SK-N-SH (cell line): Measurements from ENCODE around the gene PAXX. TPM values are rescaled to one million over a fixed set of nuclear protein-coding genes. Genes with fewer than 3 reads are reported as not detected.

Experiments used
- CTCF ChIA-PET: fragments of 300-600, 350-600 bp; formaldehyde crosslinking; extraction: SDS; loops from one replicate; lab custom pipeline; 2021; lab: Yijun Ruan, JAX
- POLR2A ChIA-PET: fragments of 350-600 bp; sonication (Branson Sonifier 250); formaldehyde crosslinking; extraction: SDS; loops from one replicate; lab custom pipeline; 2020; ENCODE audit warnings: antibody characterized with exemption, inconsistent platforms; lab: Yijun Ruan, JAX
- DNase-seq: peaks from one replicate; pipeline ENCODE4 v3.0.0; 2012
- H2AFZ ChIP-seq: fragments of 200-600 bp; sonication (generic); 2 replicates; pipeline ENCODE4 v1.8.1; 2016; ENCODE audit warnings: antibody characterized with exemption, mild to moderate bottlenecking, low read depth
- H3F3A ChIP-seq: fragments of 200-600 bp; sonication (generic); replicated peaks from 2 replicates; pipeline ENCODE3; 2016; ENCODE audit warnings: antibody characterized with exemption, mild to moderate bottlenecking; ENCODE audit not compliant: insufficient read depth
- H3K27ac ChIP-seq, 2 experiments: fragments of 200-500 bp in 1 of 2; fragments of 200-600 bp in 1 of 2; sonication (Bioruptor generic) in 1 of 2; sonication (generic), shearing (Covaris generic) in 1 of 2; 2 replicates each; pipeline versions ENCODE4 v1.5.1 to v1.6.1; 2014 to 2016; ENCODE audit warnings: low read depth in 2 of 2, inconsistent platforms in 1 of 2, low read length in 1 of 2, mild to moderate bottlenecking in 1 of 2, mixed read lengths in 1 of 2
- H3K27me3 ChIP-seq: fragments of 200-600 bp; sonication (generic), shearing (Covaris generic); 2 replicates; pipeline ENCODE4 v1.6.1; 2016; ENCODE audit warnings: mixed run types; ENCODE audit not compliant: insufficient read depth
- H3K36me3 ChIP-seq, 2 experiments: fragments of 200-500 bp in 1 of 2; fragments of 200-600 bp in 1 of 2; sonication (Bioruptor generic) in 1 of 2; sonication (generic) in 1 of 2; replicated peaks in 1 of 2; 2 replicates each; pipeline versions ENCODE3 to v1.5.1; 2014 to 2016; ENCODE audit warnings: low read length in 1 of 2, mild to moderate bottlenecking in 1 of 2; ENCODE audit not compliant: insufficient read depth in 2 of 2, control insufficient read depth in 1 of 2
- H3K4me1 ChIP-seq, 2 experiments: fragments of 200-500 bp in 1 of 2; fragments of 200-600 bp in 1 of 2; sonication (Bioruptor generic) in 1 of 2; sonication (generic), shearing (Covaris generic) in 1 of 2; 2 replicates each; pipeline versions ENCODE4 v1.5.1 to v1.6.1; 2014 to 2016; ENCODE audit warnings: low read depth in 1 of 2, low read length in 1 of 2, mixed run types in 1 of 2; ENCODE audit not compliant: insufficient read depth in 2 of 2, control insufficient read depth in 1 of 2
- H3K4me2 ChIP-seq: fragments of 200-600 bp; sonication (generic), shearing (Covaris generic); 2 replicates; pipeline ENCODE4 v1.6.1; 2017; ENCODE audit warnings: mixed run types
- H3K4me3 ChIP-seq, 2 experiments: fragments of 200-500 bp in 1 of 2; fragments of 200-600 bp in 1 of 2; sonication (Bioruptor generic) in 1 of 2; sonication (generic), shearing (Covaris generic) in 1 of 2; 2 replicates each; pipeline versions ENCODE4 v1.5.1 to v1.8.1; 2014 to 2016; ENCODE audit warnings: low read depth in 2 of 2, inconsistent platforms in 1 of 2, low read length in 1 of 2, mild to moderate bottlenecking in 1 of 2, mixed read lengths in 1 of 2, moderate library complexity in 1 of 2
- H3K79me2 ChIP-seq: fragments of 200-600 bp; sonication (generic); 2 replicates; pipeline ENCODE4 v1.8.1; 2017; ENCODE audit warnings: mild to moderate bottlenecking; ENCODE audit not compliant: insufficient read depth
- H3K9ac ChIP-seq: fragments of 200-600 bp; sonication (generic); 2 replicates; pipeline ENCODE4 v1.6.1; 2017; ENCODE audit warnings: mixed run types
- H3K9me2 ChIP-seq: fragments of 200-600 bp; sonication (generic); 2 replicates; pipeline ENCODE4 v1.6.1; 2017; ENCODE audit warnings: mixed run types
- H3K9me3 ChIP-seq: fragments of 200-600 bp; sonication (generic); 2 replicates; pipeline ENCODE4 v1.6.1; 2017; ENCODE audit warnings: mixed run types, mild to moderate bottlenecking, moderate library complexity
- H4K20me1 ChIP-seq: fragments of 200-600 bp; sonication (generic); 2 replicates; pipeline ENCODE4 v1.6.1; 2017; ENCODE audit warnings: mild to moderate bottlenecking, mixed run types; ENCODE audit not compliant: insufficient read depth
- CHD2 ChIP-seq: fragments of 150-350 bp; IDR thresholded peaks from 2 replicates; pipeline ENCODE4 v1.6.1; 2018; ENCODE audit warnings: low read length; ENCODE audit not compliant: partially characterized antibody
- EP300 ChIP-seq, 2 experiments: IDR thresholded peaks; 2 replicates each; pipeline versions ENCODE4 v1.4.0 to v1.6.1; 2012; ENCODE audit warnings: borderline replicate concordance in 1 of 2, low read depth in 1 of 2, low read length in 1 of 2
- FOSL2 ChIP-seq: IDR thresholded peaks from 2 replicates; pipeline ENCODE4 v1.4.0; 2012; ENCODE audit warnings: low read depth, mild to moderate bottlenecking, moderate library complexity, borderline replicate concordance
- FOXJ3 ChIP-seq: sonication (generic); formaldehyde crosslinking; IDR thresholded peaks from 2 replicates; pipeline ENCODE4 v1.5.1; 2020; ENCODE audit warnings: mild to moderate bottlenecking, missing genetic modification reagents
- FOXM1 ChIP-seq: IDR thresholded peaks from 2 replicates; pipeline ENCODE4 v1.4.0; 2012; ENCODE audit warnings: low read depth, mild to moderate bottlenecking
- IRF3 ChIP-seq: fragments of 150-350 bp; IDR thresholded peaks from 2 replicates; pipeline ENCODE4 v1.6.1; 2016; ENCODE audit warnings: mild to moderate bottlenecking, low read depth, low read length
- MEF2A ChIP-seq: IDR thresholded peaks from 2 replicates; pipeline ENCODE4 v1.4.0; 2012; ENCODE audit warnings: low read depth, borderline replicate concordance
- MXI1 ChIP-seq: IDR thresholded peaks from 2 replicates; pipeline ENCODE4 v1.6.1; 2012; ENCODE audit warnings: mild to moderate bottlenecking, low read depth, low read length, improper control_type of control experiment
- NFIC ChIP-seq: IDR thresholded peaks from 2 replicates; pipeline ENCODE4 v1.4.0; 2012; ENCODE audit warnings: borderline replicate concordance
- PBX3 ChIP-seq: IDR thresholded peaks from 2 replicates; pipeline ENCODE4; 2012
- POLR2AphosphoS5 ChIP-seq: IDR thresholded peaks from 2 replicates; pipeline ENCODE4 v1.6.1; 2012; ENCODE audit warnings: low read depth, low read length
- RAD21 ChIP-seq: IDR thresholded peaks from 2 replicates; pipeline ENCODE4 v1.6.1; 2012; ENCODE audit warnings: mild to moderate bottlenecking, low read length
- RCOR1 ChIP-seq: fragments of 150-350 bp; IDR thresholded peaks from 2 replicates; pipeline ENCODE4 v1.6.1; 2017; ENCODE audit warnings: antibody characterized with exemption, low read length
- REST ChIP-seq: IDR thresholded peaks from 2 replicates; pipeline ENCODE4 v1.6.1; 2012; ENCODE audit warnings: mild to moderate bottlenecking, low read depth, low read length, moderate library complexity
- RFX5 ChIP-seq: IDR thresholded peaks from 2 replicates; pipeline ENCODE4 v1.6.1; 2012; ENCODE audit warnings: mild to moderate bottlenecking, improper control_type of control experiment, low read length
- SMC3 ChIP-seq: IDR thresholded peaks from 2 replicates; pipeline ENCODE4 v1.6.1; 2012; ENCODE audit warnings: low read depth, low read length, improper control_type of control experiment
- TAF1 ChIP-seq: IDR thresholded peaks from 2 replicates; pipeline ENCODE4 v1.6.1; 2012; ENCODE audit warnings: low read depth, mild to moderate bottlenecking, low read length, moderate library complexity, borderline replicate concordance
- TCF12 ChIP-seq: IDR thresholded peaks from 2 replicates; pipeline ENCODE4 v1.4.0; 2012
- USF1 ChIP-seq: IDR thresholded peaks from 2 replicates; pipeline ENCODE4 v1.4.0; 2012; ENCODE audit warnings: low read depth, borderline replicate concordance
- WGBS: methylation state at CpG from one replicate; pipeline ENCODE4 v1.1.6; 2017; ENCODE audit warnings: low lambda C conversion rate; 5-methylcytosine and 5-hydroxymethylcytosine counted together
- polyA plus RNA-seq, 3 experiments: library from polyadenylated mRNA; depleted of rRNA; stranded (reverse); fragments of >200 nt; gene quantifications; 2 replicates each; pipeline ENCODE4 v1.2.3, GENCODE V29; 2012

PAXX gene
- polyA plus RNA-seq, 1 of the 3 experiments (the other 2 are of a cell fraction) = 52.9 TPM

GRCh38 chr9:136952876-136953770 is 39.1 kb upstream of the PAXX start:
- 90% methylated on average over 27 of the region's 44 CpGs for WGBS
- Histone ChIP-seq H3K9me3 (no peaks in the 10 kb centered on the region), H2AFZ (no peak overlapping the region), H3K27me3 (no peaks in the 10 kb centered on the region), H3F3A (no peaks in the 10 kb centered on the region), H3K4me3 (no peak overlapping the region), H3K27ac (no peak overlapping the region), H3K9ac (no peak overlapping the region), H3K9me2 (no peaks in the 10 kb centered on the region), H3K4me2 (no peak overlapping the region), H3K4me1 (peaks cover 0 to 25% of the 10 kb centered on the region in 2 experiments; a peak in 2 of 4 replicates), H3K79me2 (no peaks in the 10 kb centered on the region), H3K36me3 (no peaks in the 10 kb centered on the region), H4K20me1 (no peaks in the 10 kb centered on the region)
- DNase-seq = no peak
- POLR2A ChIA-PET = interaction anchor here (1.6 kb wide), 1 partner anchor 24 kb away, joined by 4 read pairs; the partner anchor contains the start of gene PTGDS
- TF ChIP-seq EP300 (IDR thresholded peaks at IDR 0.05; ENCODE audit: borderline replicate concordance in 1 of 2, low read depth in 1 of 2, low read length in 1 of 2) (no peak), SMC3 (no peak), MEF2A (no peak), FOXM1 (no peak), FOSL2 (no peak), RCOR1 (no peak), USF1 (no peak), TCF12 (no peak), FOXJ3 (CRISPR knock-in tag) (no peak), PBX3 (no peak), POLR2AphosphoS5 (no peak), RAD21 (no peak), MXI1 (no peak), CHD2 (no peak)
- CTCF ChIA-PET = interaction anchor here (1.9 to 13.2 kb wide), 2 partner anchors 43 to 79 kb away, joined by 5 to 350 read pairs; partner anchors contain the start of genes ABCA2, CLIC3 and FUT7

GRCh38 chr9:136953771-136954269 is 38.4 kb upstream of the PAXX start:
- WGBS = 100% methylated on average over 3 of the region's 19 CpGs
- Histone ChIP-seq H3K4me2 (no peak overlapping the region), H3K27ac (no peak overlapping the region), H3F3A (no peaks in the 10 kb centered on the region), H3K27me3 (no peaks in the 10 kb centered on the region), H3K36me3 (no peaks in the 10 kb centered on the region), H4K20me1 (no peaks in the 10 kb centered on the region), H3K4me1 (peaks cover 0 to 25% of the 10 kb centered on the region in 2 experiments; a peak in 2 of 4 replicates), H3K9me2 (no peaks in the 10 kb centered on the region), H3K4me3 (no peak overlapping the region), H3K9ac (no peak overlapping the region), H3K79me2 (no peaks in the 10 kb centered on the region), H3K9me3 (no peaks in the 10 kb centered on the region), H2AFZ (no peak overlapping the region)
- ChIA-PET POLR2A (interaction anchor here (0.6 kb wide), 1 partner anchor 9 kb away, joined by 4 read pairs; no protein-coding TSS in a partner anchor), CTCF (interaction anchor here (13.2 kb wide), 1 partner anchor 79 kb away, joined by 350 read pairs; the partner anchor contains the start of genes ABCA2 and FUT7)
- DNase-seq = no peak
- TF ChIP-seq TCF12 (no peak), IRF3 (no peak), NFIC (no peak), REST (no peak), RFX5 (no peak), FOXM1 (no peak), FOSL2 (no peak), TAF1 (no peak)
